Colonic mucosa (tissue), 4 donors: ENCODE data around the gene CPLX1. TPM values are rescaled to one million over a fixed set of nuclear protein-coding genes. Genes with fewer than 3 reads are reported as not detected.

Source experiments
- DNase-seq: peaks from one replicate; pipeline ENCODE4 v3.0.0-alpha.2; 2020
- H3K27ac ChIP-seq: fragments of 200-600 bp; one replicate; pipeline ENCODE4 v1.8.0; 2021
- H3K27me3 ChIP-seq: fragments of 200-600 bp; one replicate; pipeline ENCODE4 v1.8.0; 2021
- H3K36me3 ChIP-seq: fragments of 200-600 bp; one replicate; pipeline ENCODE4 v1.8.0; 2021
- H3K4me1 ChIP-seq: fragments of 200-600 bp; one replicate; pipeline ENCODE4 v1.8.0; 2021; ENCODE audit warnings: mild to moderate bottlenecking
- H3K4me3 ChIP-seq: fragments of 200-600 bp; one replicate; pipeline ENCODE4 v1.8.0; 2021
- H3K9ac ChIP-seq, 2 donors: one replicate each; pipeline ENCODE4 v1.7.0; 2013; ENCODE audit warnings: control low read depth in 2 of 2, low read depth in 2 of 2, low read length in 2 of 2
- H3K9me3 ChIP-seq: fragments of 200-600 bp; one replicate; pipeline ENCODE4 v1.8.0; 2021
- CTCF ChIP-seq: fragments of 200-600 bp; IDR thresholded peaks from one replicate; pipeline ENCODE4 v1.8.0; 2022; ENCODE audit warnings: antibody characterized with exemption, mild to moderate bottlenecking
- intact Hi-C: fragments of 100-400 bp; cut with DNase I; formaldehyde crosslinking; loops from one replicate; pipeline ENCODE4 v1.14.1; 2022
- total RNA-seq, 2 donors: library from RNA; stranded (reverse); fragmentation: NEBNext Ultra II Directional in 1 of 2; extraction: Animal tissue kit (Norgen Biotek cat#: 25700) in 1 of 2; gene quantifications; one replicate each; pipeline ENCODE4 v1.2.1, GENCODE V29; 2021
- donor health status: healthy.
- donor health status: DM: no; HTN: no; CAD: no.
- donor health status: DM: no; HTN: no; CAD: no.

The CPLX1 gene
- total RNA-seq, 2 donors from 2014 or later = 2.7 to 16.5 TPM

- no peak overlapping the region for H3K4me3 ChIP-seq
- no peak overlapping the region for H3K27ac ChIP-seq
- H3K27me3 ChIP-seq = no peaks in the 10 kb centered on the region
- DNase-seq = no peak
- intact Hi-C loops = no loop called here
- TF ChIP-seq CTCF = no peak
- no peaks in the 10 kb centered on the region for H3K9me3 ChIP-seq
- peaks cover 14% of the 10 kb centered on the region for H3K36me3 ChIP-seq
- H3K9ac ChIP-seq = no peak overlapping the region
- no peaks in the 10 kb centered on the region for H3K4me1 ChIP-seq
Observed at GRCh38 chr4:866068-866760, 40.3 kb upstream of the CPLX1 start.

GRCh38 chr4:865572-865971, 39.6 kb upstream of the CPLX1 start:
- intact Hi-C loops = no loop called here
- Histone ChIP-seq H3K36me3 (peaks cover 13% of the 10 kb centered on the region), H3K27me3 (no peaks in the 10 kb centered on the region), H3K9me3 (no peaks in the 10 kb centered on the region), H3K4me3 (no peak overlapping the region), H3K4me1 (no peaks in the 10 kb centered on the region), H3K9ac (no peak overlapping the region), H3K27ac (no peak overlapping the region)
- DNase-seq = no peak
- TF ChIP-seq CTCF = no peak

GRCh38 chr4:865121-865465, 39.2 kb upstream of the CPLX1 start:
- no peak overlapping the region for H3K9ac ChIP-seq
- peaks cover 8% of the 10 kb centered on the region for H3K36me3 ChIP-seq
- H3K9me3 ChIP-seq = no peaks in the 10 kb centered on the region
- H3K27ac ChIP-seq = no peak overlapping the region
- no peak for DNase-seq
- intact Hi-C loops = no loop called here
- H3K4me1 ChIP-seq = no peaks in the 10 kb centered on the region
- TF ChIP-seq CTCF = no peak
- no peaks in the 10 kb centered on the region for H3K27me3 ChIP-seq
- H3K4me3 ChIP-seq = no peak overlapping the region

- Histone ChIP-seq H3K27ac (no peak overlapping the region), H3K9me3 (no peaks in the 10 kb centered on the region), H3K4me3 (no peak overlapping the region), H3K4me1 (no peaks in the 10 kb centered on the region), H3K9ac (no peak overlapping the region), H3K36me3 (peaks cover 10% of the 10 kb centered on the region), H3K27me3 (no peaks in the 10 kb centered on the region)
- intact Hi-C loops = no loop called here
- TF ChIP-seq CTCF = no peak
- no peak for DNase-seq
Observed at GRCh38 chr4:864456-865120, 38.7 kb upstream of the CPLX1 start.

- Histone ChIP-seq H3K27me3 (no peaks in the 10 kb centered on the region), H3K36me3 (peaks cover 18% of the 10 kb centered on the region), H3K4me1 (no peaks in the 10 kb centered on the region), H3K4me3 (no peak overlapping the region), H3K27ac (no peak overlapping the region), H3K9ac (no peak overlapping the region), H3K9me3 (no peaks in the 10 kb centered on the region)
- no peak for TF ChIP-seq CTCF
- no peak for DNase-seq
- intact Hi-C loops = no loop called here
Observed at GRCh38 chr4:860561-860960, 34.6 kb upstream of the CPLX1 start.
